ENCODE measurements around the gene APBB1IP. TPM values are rescaled to one million over a fixed set of nuclear protein-coding genes. Genes with fewer than 3 reads are reported as not detected.

Gene APBB1IP
- total and polyA plus RNA-seq, 2 of the 8 experiments (the other 6 are each of a cell fraction or from before 2014, with no cell fraction given) = 0.05 TPM; not detected in 1

DNA sequence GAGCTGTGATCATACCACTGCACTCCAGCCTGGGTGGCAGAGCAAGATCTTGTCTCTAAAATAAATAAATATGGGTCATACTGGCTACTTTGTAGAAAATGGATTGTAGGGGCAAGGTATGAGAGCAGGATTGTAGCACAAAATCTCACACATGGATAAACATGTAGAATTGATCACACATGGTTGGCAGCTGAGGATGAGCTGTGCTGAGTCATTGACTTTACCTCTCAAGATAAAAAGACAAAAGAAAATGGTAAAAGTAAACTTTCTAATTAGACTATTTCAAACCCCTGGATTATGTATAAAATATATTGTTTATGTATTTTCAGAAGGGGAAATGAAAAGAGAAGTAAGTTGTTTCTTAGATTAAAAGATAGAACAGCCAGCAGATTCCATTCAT lies 69.3 kb downstream of the APBB1IP start (continued):
- TF ChIP-seq, protein P1, sequence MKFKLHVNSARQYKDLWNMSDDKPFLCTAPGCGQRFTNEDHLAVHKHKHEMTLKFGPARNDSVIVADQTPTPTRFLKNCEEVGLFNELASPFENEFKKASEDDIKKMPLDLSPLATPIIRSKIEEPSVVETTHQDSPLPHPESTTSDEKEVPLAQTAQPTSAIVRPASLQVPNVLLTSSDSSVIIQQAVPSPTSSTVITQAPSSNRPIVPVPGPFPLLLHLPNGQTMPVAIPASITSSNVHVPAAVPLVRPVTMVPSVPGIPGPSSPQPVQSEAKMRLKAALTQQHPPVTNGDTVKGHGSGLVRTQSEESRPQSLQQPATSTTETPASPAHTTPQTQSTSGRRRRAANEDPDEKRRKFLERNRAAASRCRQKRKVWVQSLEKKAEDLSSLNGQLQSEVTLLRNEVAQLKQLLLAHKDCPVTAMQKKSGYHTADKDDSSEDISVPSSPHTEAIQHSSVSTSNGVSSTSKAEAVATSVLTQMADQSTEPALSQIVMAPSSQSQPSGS (IDR thresholded peaks at IDR 0.05; ENCODE audit: low read length) = no peak
- TF ChIP-seq, protein P2, sequence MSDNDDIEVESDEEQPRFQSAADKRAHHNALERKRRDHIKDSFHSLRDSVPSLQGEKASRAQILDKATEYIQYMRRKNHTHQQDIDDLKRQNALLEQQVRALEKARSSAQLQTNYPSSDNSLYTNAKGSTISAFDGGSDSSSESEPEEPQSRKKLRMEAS (IDR thresholded peaks at IDR 0.05) = no peak
- TF ChIP-seq RBBP5 (IDR thresholded peaks at IDR 0.05; ENCODE audit: borderline replicate concordance, low read depth, low read length) (no peak), TBP (IDR thresholded peaks at IDR 0.05; ENCODE audit: low read depth, low read length) (no peak), RNF2 (IDR thresholded peaks at IDR 0.05; ENCODE audit: borderline replicate concordance, low read depth, low read length, missing control alignments, poor library complexity, severe bottlenecking) (no peak), CBX8 (IDR thresholded peaks at IDR 0.05; ENCODE audit: borderline replicate concordance, low read depth, low read length) (no peak), EGR1 (IDR thresholded peaks at IDR 0.05; ENCODE audit: borderline replicate concordance, low read depth, low read length) (no peak), SIN3A (conservative IDR thresholded peaks at IDR 0.05 in 1 of 2, IDR thresholded peaks at IDR 0.05 in 1 of 2; ENCODE audit: low read depth in 1 of 2, low read length in 2 of 2) (no peak), SIRT6 (IDR thresholded peaks at IDR 0.05; ENCODE audit: low read length) (no peak)

Data from H1 (cell line).